Common myeloid progenitor, CD34-positive (primary cell): ENCODE results near the gene ASMTL.
"Not testable (repeated sequence)": the region's sequence is repeated elsewhere in the genome, so short reads cannot be mapped to it uniquely, and the experiment has no call there.

Experiments
- CTCF ChIA-PET: fragments of 350-600 bp; sonication (Branson Sonifier 250); formaldehyde crosslinking; loops from one replicate; lab custom pipeline; 2021; ENCODE audit warnings: antibody characterized with exemption; lab: Charles Lee
- POLR2A ChIA-PET: fragments of 350-600 bp; sonication (Branson Sonifier 250); formaldehyde crosslinking; loops from one replicate; lab custom pipeline; 2021; ENCODE audit warnings: antibody characterized with exemption; lab: Charles Lee
- DNase-seq, 3 donors: peaks; one replicate each; pipeline versions ENCODE4 v3.0.0 to v3.0.0-alpha.2; 2013
- H3K27ac ChIP-seq, 2 experiments: 1 replicate in 1 of 2; 2 replicates in 1 of 2; pipeline ENCODE4 v1.7.0; 2013; ENCODE audit warnings: inconsistent platforms in 2 of 2, low read length in 2 of 2, mild to moderate bottlenecking in 2 of 2, low read depth in 1 of 2, moderate library complexity in 1 of 2; ENCODE audit not compliant: severe bottlenecking in 2 of 2, insufficient read depth in 1 of 2, poor library complexity in 1 of 2
- H3K27me3 ChIP-seq, 5 experiments: replicated peaks in 2 of 5; 1 replicate in 3 of 5; 2 replicates in 2 of 5; pipeline versions ENCODE4 v1.6.1 to v1.7.0; 2013; ENCODE audit warnings: low read length in 4 of 5, mild to moderate bottlenecking in 2 of 5, moderate library complexity in 2 of 5, inconsistent platforms in 1 of 5; ENCODE audit not compliant: insufficient read depth in 5 of 5, control insufficient read depth in 4 of 5
- H3K36me3 ChIP-seq, 4 experiments: 1 replicate in 2 of 4; 2 replicates in 2 of 4; pipeline versions ENCODE4 v1.6.1 to v1.7.0; 2013; ENCODE audit warnings: low read length in 3 of 4, control low read depth in 1 of 4, mild to moderate bottlenecking in 1 of 4; ENCODE audit not compliant: control insufficient read depth in 4 of 4, insufficient read depth in 4 of 4
- H3K4me1 ChIP-seq, 4 experiments: 1 replicate in 3 of 4; 2 replicates in 1 of 4; pipeline versions ENCODE4 v1.6.1 to v1.7.1; 2013; ENCODE audit warnings: low read length in 3 of 4, mild to moderate bottlenecking in 3 of 4, control low read depth in 1 of 4, inconsistent platforms in 1 of 4, moderate library complexity in 1 of 4; ENCODE audit not compliant: control insufficient read depth in 4 of 4, insufficient read depth in 4 of 4; ENCODE audit errors: control extremely low read depth in 1 of 4
- H3K4me3 ChIP-seq, 7 experiments: 1 replicate in 4 of 7; 2 replicates in 3 of 7; pipeline versions ENCODE4 v1.5.1 to v1.7.0; 2013; ENCODE audit warnings: mild to moderate bottlenecking in 7 of 7, low read length in 6 of 7, moderate library complexity in 6 of 7, inconsistent platforms in 2 of 7, low read depth in 2 of 7, control low read depth in 1 of 7; ENCODE audit not compliant: insufficient read depth in 4 of 7, control insufficient read depth in 1 of 7; ENCODE audit errors: extremely low read depth in 1 of 7
- H3K9me3 ChIP-seq, 5 experiments: 1 replicate in 4 of 5; 2 replicates in 1 of 5; pipeline versions ENCODE4 v1.6.1 to v1.7.1; 2013; ENCODE audit warnings: low read length in 4 of 5, mild to moderate bottlenecking in 2 of 5, inconsistent platforms in 1 of 5, low read depth in 1 of 5, moderate library complexity in 1 of 5; ENCODE audit not compliant: control insufficient read depth in 4 of 5, insufficient read depth in 2 of 5; ENCODE audit errors: control extremely low read depth in 1 of 5
- WGBS: methylation state at CpG from one replicate; pipeline ENCODE4 v1.1.5; 2013; ENCODE audit not compliant: insufficient coverage; 5-methylcytosine and 5-hydroxymethylcytosine counted together

The ASMTL gene

DNA sequence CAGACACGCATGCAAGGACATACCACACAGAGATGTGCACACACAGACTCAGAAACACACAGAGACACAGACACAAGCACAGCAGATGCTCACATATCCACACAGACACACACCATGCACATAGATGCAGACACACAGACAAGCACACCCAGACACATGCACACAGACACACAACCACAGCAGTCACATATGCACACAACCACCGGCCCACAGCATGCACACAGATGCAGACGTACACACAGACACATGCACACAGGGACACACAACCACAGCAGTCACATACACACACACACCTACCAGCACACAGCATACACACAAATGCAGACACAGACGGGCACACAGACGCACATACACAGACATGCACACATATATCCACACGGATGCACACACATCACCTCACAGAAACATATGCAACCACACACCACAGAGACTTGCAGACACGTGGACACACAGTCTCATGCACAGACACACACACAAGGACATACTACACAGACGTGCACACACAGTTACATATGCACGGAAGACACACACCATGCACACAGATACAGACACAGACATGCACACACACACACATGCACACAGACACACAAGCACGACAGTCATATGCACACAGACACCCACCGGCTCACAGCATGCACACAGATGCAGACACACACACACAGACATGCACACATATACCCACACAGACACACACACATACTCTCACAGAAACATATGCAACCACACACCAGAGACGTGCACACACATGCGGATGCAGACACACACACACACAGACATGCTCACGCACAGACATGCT lies 35.5 kb downstream of the ASMTL start:
- no peak for DNase-seq
- no peaks in the 10 kb centered on the region for H3K4me1 ChIP-seq
- CTCF ChIA-PET = no interaction called here
- H3K27ac ChIP-seq = no peak overlapping the region
- H3K9me3 ChIP-seq = peaks cover 0 to 18% (median 17%) of the 10 kb centered on the region in 5 experiments
- 79% methylated on average over 10 of the region's 14 CpGs for WGBS
- H3K4me3 ChIP-seq = no peak overlapping the region
- H3K27me3 ChIP-seq = no peaks in the 10 kb centered on the region
- POLR2A ChIA-PET = no interaction called here
- peaks cover 12 to 78% (median 56%) of the 10 kb centered on the region in 4 experiments for H3K36me3 ChIP-seq

DNA sequence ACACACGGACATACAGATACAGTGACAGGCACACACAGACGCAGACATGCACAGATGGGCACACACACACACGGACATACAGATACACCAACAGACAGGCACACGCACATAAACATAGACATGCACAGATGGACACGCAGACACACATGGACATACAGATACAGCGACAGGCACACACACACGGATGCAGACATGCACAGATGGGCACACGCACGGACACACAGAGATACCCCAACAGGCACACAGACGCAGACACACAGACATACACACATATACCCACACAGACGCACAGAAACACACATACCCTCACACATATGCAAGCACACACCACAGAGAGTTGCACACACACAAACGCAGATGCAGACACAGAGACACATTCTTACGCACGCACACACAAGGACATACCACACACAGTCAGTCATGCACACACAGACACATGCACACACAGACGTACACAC lies 36.4 kb downstream of the ASMTL start:
- peaks cover 0 to 10% (median 10%) of the 10 kb centered on the region in 5 experiments for H3K9me3 ChIP-seq
- no peak for DNase-seq
- no peaks in the 10 kb centered on the region for H3K4me1 ChIP-seq
- no peaks in the 10 kb centered on the region for H3K27me3 ChIP-seq
- peaks cover 6 to 76% (median 56%) of the 10 kb centered on the region in 4 experiments for H3K36me3 ChIP-seq
- ChIA-PET POLR2A (no interaction called here), CTCF (no interaction called here)
- no peak overlapping the region for H3K4me3 ChIP-seq
- WGBS = 90% methylated on average over 10 of the region's 15 CpGs
- no peak overlapping the region for H3K27ac ChIP-seq

DNA sequence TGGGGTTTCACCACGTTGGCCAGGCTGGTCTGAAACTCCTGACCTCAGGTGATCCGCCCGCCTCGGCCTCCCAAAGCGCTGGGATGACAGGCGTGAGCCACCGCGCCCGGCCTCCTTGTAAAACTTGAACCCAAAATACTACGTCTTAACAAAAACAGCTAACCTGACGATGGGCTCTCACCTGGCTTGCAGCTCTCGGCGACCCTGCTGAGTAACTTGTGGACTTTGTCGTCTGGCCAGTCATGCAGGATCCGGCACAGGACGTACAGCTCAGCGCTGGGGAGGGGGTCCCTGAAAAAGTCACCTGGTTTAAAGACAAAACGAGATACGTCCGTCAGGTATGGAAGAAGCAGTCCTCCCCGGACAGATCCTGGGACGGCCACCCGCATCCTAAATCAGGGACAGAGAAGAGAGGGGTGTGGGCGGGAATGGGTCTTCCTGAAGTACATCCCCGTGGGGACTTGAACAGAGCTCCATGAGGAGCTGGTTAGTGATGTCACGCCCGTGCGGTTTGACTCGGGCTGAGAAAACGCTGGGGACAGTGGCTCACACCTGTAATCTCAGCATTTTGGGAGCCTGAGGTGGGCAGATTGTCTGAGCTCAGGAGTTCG lies 40.1 kb downstream of the ASMTL start:
- Histone ChIP-seq H3K4me3 (no peak overlapping the region), H3K27ac (no peak overlapping the region), H3K27me3 (no peaks in the 10 kb centered on the region), H3K4me1 (no peaks in the 10 kb centered on the region), H3K9me3 (no peaks in the 10 kb centered on the region), H3K36me3 (peaks cover 5 to 55% (median 38%) of the 10 kb centered on the region in 4 experiments)
- ChIA-PET CTCF (no interaction called here), POLR2A (no interaction called here)
- 96% methylated on average over 30 of the region's 31 CpGs for WGBS
- DNase-seq = no peak

DNA sequence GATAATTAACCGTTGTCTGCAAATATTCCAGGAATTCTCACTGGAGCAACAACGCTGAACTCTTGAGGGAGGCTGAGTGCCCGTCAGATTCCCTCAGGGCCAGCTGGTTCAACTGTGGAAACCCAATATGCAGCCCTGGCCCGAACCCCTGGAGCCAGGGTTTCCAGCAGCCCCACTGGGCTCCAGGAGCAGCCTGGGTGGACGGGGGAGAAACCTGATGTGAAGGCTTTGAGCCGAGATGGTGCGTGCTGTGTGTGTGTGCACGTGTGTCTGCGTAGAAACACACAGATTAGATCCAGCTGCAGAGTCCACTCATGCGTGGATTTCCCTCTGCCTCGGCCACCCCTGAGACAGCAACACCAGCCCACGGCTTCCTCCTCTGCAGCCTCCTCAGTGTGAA lies 41.4 kb downstream of the ASMTL start:
- DNase-seq = no peak
- POLR2A ChIA-PET = no interaction called here
- WGBS = 96% methylated on average over 12 of the region's 12 CpGs

DNA sequence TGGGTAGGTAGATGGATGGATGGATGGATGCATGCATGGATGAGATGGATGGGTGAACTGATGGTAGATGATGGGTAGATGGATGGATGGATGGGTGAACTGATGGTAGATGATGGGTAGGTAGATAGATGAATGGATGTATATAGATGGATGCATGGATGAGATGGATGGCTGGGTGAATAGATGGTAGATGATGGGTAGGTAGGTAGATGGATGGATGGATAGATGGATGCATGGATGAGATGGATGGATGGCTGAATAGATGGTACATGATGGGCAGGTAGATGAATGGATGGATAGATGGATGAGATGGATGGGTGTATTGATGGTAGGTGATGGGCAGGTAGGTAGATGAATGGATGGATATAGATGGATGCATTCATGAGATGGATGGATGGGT lies 45.7 kb downstream of the ASMTL start:
- peaks cover 24 to 62% (median 38%) of the 10 kb centered on the region in 4 experiments for H3K36me3 ChIP-seq
- POLR2A ChIA-PET = no interaction called here
- H3K4me3 ChIP-seq = no peak overlapping the region

More for the DNA sequence above, 41.4 kb downstream of the ASMTL start:
- H3K4me1 ChIP-seq = no peaks in the 10 kb centered on the region
- H3K27me3 ChIP-seq = no peaks in the 10 kb centered on the region
- H3K36me3 ChIP-seq = peaks cover 12 to 55% (median 36%) of the 10 kb centered on the region in 4 experiments
- peaks cover 0 to 2% (median 0%) of the 10 kb centered on the region in 5 experiments for H3K9me3 ChIP-seq
- no peak overlapping the region for H3K4me3 ChIP-seq
- CTCF ChIA-PET = no interaction called here
- no peak overlapping the region for H3K27ac ChIP-seq

DNA sequence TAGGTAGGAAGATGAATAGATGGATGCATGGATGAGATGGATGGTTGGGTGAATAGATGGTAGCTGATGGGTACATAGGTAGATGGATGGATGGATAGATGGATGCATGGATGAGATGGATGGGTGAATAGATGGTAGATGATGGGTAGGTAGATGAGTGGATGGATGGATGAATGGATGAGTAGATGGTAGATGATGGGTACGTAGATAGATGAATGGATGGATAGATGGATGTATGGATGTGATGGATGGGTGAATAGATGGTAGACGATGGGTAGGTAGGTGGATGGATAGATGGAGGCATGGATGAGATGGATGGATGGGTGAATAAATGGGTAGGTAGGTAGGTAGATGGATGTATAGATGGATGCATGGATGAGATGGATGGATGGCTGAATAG lies 46.9 kb downstream of the ASMTL start:
- H3K27me3 ChIP-seq, H3K4me1 ChIP-seq, H3K9me3 ChIP-seq, H3K27ac ChIP-seq, DNase-seq, CTCF ChIA-PET, H3K4me3 ChIP-seq, POLR2A ChIA-PET: not testable (repeated sequence)
- H3K36me3 ChIP-seq = peaks cover 23 to 60% (median 35%) of the 10 kb centered on the region in 4 experiments
- 95% methylated on average over 2 of the region's 2 CpGs for WGBS

More for the DNA sequence above, 45.7 kb downstream of the ASMTL start:
- Histone ChIP-seq H3K27ac (no peak overlapping the region), H3K9me3 (peaks cover 0 to 6% (median 0%) of the 10 kb centered on the region in 5 experiments), H3K27me3 (no peaks in the 10 kb centered on the region), H3K4me1 (no peaks in the 10 kb centered on the region)
- CTCF ChIA-PET = no interaction called here
- no peak for DNase-seq

DNA sequence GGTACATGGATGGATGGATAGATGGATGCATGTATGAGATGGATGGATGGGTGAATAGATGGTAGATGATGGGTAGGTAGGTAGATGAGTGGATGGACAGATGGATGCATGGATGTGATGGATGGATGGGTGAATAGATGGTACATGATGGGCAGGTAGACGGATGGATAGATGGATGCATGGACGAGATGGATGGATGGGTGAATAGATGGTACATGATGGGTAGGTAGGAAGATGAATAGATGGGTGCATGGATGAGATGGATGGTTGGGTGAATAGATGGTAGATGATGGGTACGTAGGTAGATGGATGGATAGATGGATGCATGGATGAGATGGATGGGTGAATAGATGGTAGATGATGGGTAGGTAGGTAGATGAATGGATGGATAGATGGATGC lies 48.8 kb downstream of the ASMTL start:
- H3K9me3 ChIP-seq, CTCF ChIA-PET, H3K27ac ChIP-seq, H3K4me1 ChIP-seq, DNase-seq, POLR2A ChIA-PET, H3K4me3 ChIP-seq, H3K27me3 ChIP-seq: not testable (repeated sequence)
- 98% methylated on average over 3 of the region's 3 CpGs for WGBS
- peaks cover 25 to 71% (median 42%) of the 10 kb centered on the region in 4 experiments for H3K36me3 ChIP-seq
